H54 (cell line): ENCODE measurements around the gene GNGT1.
"Not testable (repeated sequence)": the region's sequence is repeated elsewhere in the genome, so short reads cannot be mapped to it uniquely, and the experiment has no call there.

Experiments
- DNase-seq: peaks from one replicate; pipeline ENCODE4 v3.0.0; 2011; ENCODE audit warnings: low spot score, mixed read lengths; ENCODE audit not compliant: insufficient read length
- FAIRE-seq: peaks from 3 replicates; lab custom pipeline; 2011; peaks lifted over from hg19 to GRCh38; lab: Jason Lieb, UNC
- POLR2A ChIP-seq: IDR thresholded peaks from 2 replicates; pipeline ENCODE4 v1.6.1; 2011; ENCODE audit warnings: low read depth, mild to moderate bottlenecking, low read length

Gene GNGT1

GRCh38 chr7:93890041-93890463 lies 16.3 kb upstream of the GNGT1 start:
- TF ChIP-seq POLR2A, result no peak
- DNase-seq (no peak), FAIRE-seq (no peak)

GRCh38 chr7:93890464-93891068 lies 15.8 kb upstream of the GNGT1 start, which contains the start of gene TFPI2:
Gene TFPI2, minus strand, starts transcription at chr7:93890753. Its CDS starts 75 bp downstream, at chr7:93890678.
- no peak for TF ChIP-seq POLR2A
- DNase-seq, result peak; percentile 58
- FAIRE-seq, result peak; percentile 38

- FAIRE-seq, result no peak
- DNase-seq, result no peak
- no peak for TF ChIP-seq POLR2A
Observed at GRCh38 chr7:93894426-93894825, 11.9 kb upstream of the GNGT1 start.

GRCh38 chr7:93894966-93895640 lies 11.3 kb upstream of the GNGT1 start:
- TF ChIP-seq POLR2A, result no peak
- no peak for FAIRE-seq
- DNase-seq, result no peak

GRCh38 chr7:93895859-93896600 lies 10.3 kb upstream of the GNGT1 start:
- no peak for FAIRE-seq
- no peak for DNase-seq
- TF ChIP-seq POLR2A, result no peak

- TF ChIP-seq POLR2A, result no peak
- DNase-seq (no peak), FAIRE-seq (no peak)
Observed at GRCh38 chr7:93897680-93898079, 8.7 kb upstream of the GNGT1 start.

GRCh38 chr7:93902777-93903423 lies 3.5 kb upstream of the GNGT1 start:
- DNase-seq, result no peak
- TF ChIP-seq POLR2A, result no peak
- FAIRE-seq, result peak; percentile 74

- peak; percentile 86 for FAIRE-seq
- no peak for TF ChIP-seq POLR2A
- no peak for DNase-seq
Observed at GRCh38 chr7:93910076-93910994, 4.0 kb downstream of the GNGT1 start.

- DNase-seq, result not testable (repeated sequence)
- FAIRE-seq, result peak; percentile 94
Observed at GRCh38 chr7:93911242-93911641, 4.9 kb downstream of the GNGT1 start.

- not testable (repeated sequence) for DNase-seq, FAIRE-seq
Observed at GRCh38 chr7:93911661-93912060, 5.3 kb downstream of the GNGT1 start.

GRCh38 chr7:93913197-93913596 lies 6.8 kb downstream of the GNGT1 start:
- FAIRE-seq (peak; percentile 23), DNase-seq (no peak)
- TF ChIP-seq POLR2A, result no peak

GRCh38 chr7:93914581-93915066 lies 8.3 kb downstream of the GNGT1 start:
- FAIRE-seq, result peak; percentile 50
- no peak for TF ChIP-seq POLR2A
- DNase-seq, result no peak

- DNase-seq, FAIRE-seq: not testable (repeated sequence)
Observed at GRCh38 chr7:93915206-93915842, 9.0 kb downstream of the GNGT1 start.

- peak; percentile 75 for FAIRE-seq
- not testable (repeated sequence) for DNase-seq
Observed at GRCh38 chr7:93915888-93916287, 9.5 kb downstream of the GNGT1 start.

GRCh38 chr7:93916315-93916714 lies 9.9 kb downstream of the GNGT1 start:
- FAIRE-seq, DNase-seq: not testable (repeated sequence)
